Activated T-cell treated with anti-CD3 and anti-CD28 coated beads, Interleukin-2, amount 50 U/mL, for 1 hour (primary cell): ENCODE data around the gene PLXNA4.

Source experiments
- DNase-seq: peaks from one replicate; pipeline ENCODE4 v3.0.0-alpha.2; 2020

The PLXNA4 gene

GRCh38 chr7:132592231-132592920 is 16.1 kb upstream of the PLXNA4 start:
- no peak for DNase-seq

GRCh38 chr7:132590162-132590561 is 13.9 kb upstream of the PLXNA4 start:
- no peak for DNase-seq

GRCh38 chr7:132588596-132588995 is 12.3 kb upstream of the PLXNA4 start:
- no peak for DNase-seq

GRCh38 chr7:132584796-132585494 is 8.7 kb upstream of the PLXNA4 start:
- DNase-seq, result no peak

- DNase-seq, result no peak
These were observed 5.2 kb upstream of the PLXNA4 start for GRCh38 chr7:132581431-132581830.

GRCh38 chr7:132580717-132581285 is 4.5 kb upstream of the PLXNA4 start:
- peak; percentile 63 for DNase-seq

- DNase-seq, result no peak
These were observed 4.0 kb upstream of the PLXNA4 start for GRCh38 chr7:132580277-132580676.

- DNase-seq, result no peak
These were observed 3.1 kb upstream of the PLXNA4 start for GRCh38 chr7:132579260-132579899.

GRCh38 chr7:132578826-132579225 is 2.6 kb upstream of the PLXNA4 start:
- DNase-seq, result no peak

- DNase-seq, result no peak
These were observed 1.7 kb upstream of the PLXNA4 start for GRCh38 chr7:132578050-132578370.

- DNase-seq, result no peak
These were observed 1.2 kb upstream of the PLXNA4 start for GRCh38 chr7:132577206-132578049.

GRCh38 chr7:132576721-132577085 is 433 bp upstream of the PLXNA4 start:
- no peak for DNase-seq

- no peak for DNase-seq
These were observed 770 bp downstream of the PLXNA4 start for GRCh38 chr7:132575419-132575981.

- no peak for DNase-seq
These were observed 2.0 kb downstream of the PLXNA4 start for GRCh38 chr7:132574223-132574622.

- DNase-seq, result no peak
These were observed 2.9 kb downstream of the PLXNA4 start for GRCh38 chr7:132573251-132573955.

- DNase-seq, result no peak
These were observed 3.7 kb downstream of the PLXNA4 start for GRCh38 chr7:132572526-132572925.

GRCh38 chr7:132571970-132572369 is 4.3 kb downstream of the PLXNA4 start:
- no peak for DNase-seq

- DNase-seq, result no peak
These were observed 6.2 kb downstream of the PLXNA4 start for GRCh38 chr7:132569884-132570614.

- DNase-seq, result no peak
These were observed 7.3 kb downstream of the PLXNA4 start for GRCh38 chr7:132568962-132569361.

- DNase-seq, result no peak
These were observed 10.4 kb downstream of the PLXNA4 start for GRCh38 chr7:132565885-132566284.

GRCh38 chr7:132565441-132565840 is 10.8 kb downstream of the PLXNA4 start:
- no peak for DNase-seq
